MM.1S (cell line): ENCODE measurements around the gene PSMC3IP.
A peak's percentile ranks its signal among the peaks of the same experiment; 100 is the strongest.

Source experiments
- DNase-seq: peaks from one replicate; pipeline ENCODE4 v3.0.0-alpha.2; 2015
- H2AFZ ChIP-seq: fragments of 300-600 bp; sonication (generic); 2 replicates; pipeline ENCODE4 v1.6.0; 2016; ENCODE audit warnings: antibody characterized with exemption, low read length
- H3F3A ChIP-seq: fragments of 300-600 bp; sonication (generic); 2 replicates; pipeline ENCODE4 v1.6.1; 2016; ENCODE audit warnings: mild to moderate bottlenecking, antibody characterized with exemption, low read length, moderate library complexity, mixed read lengths; ENCODE audit not compliant: insufficient read depth
- H3K27ac ChIP-seq: fragments of 300-600 bp; sonication (generic); 2 replicates; pipeline ENCODE4 v1.5.1; 2016; ENCODE audit warnings: mild to moderate bottlenecking, low read length
- H3K27me3 ChIP-seq: fragments of 300-600 bp; sonication (generic); replicated peaks from 2 replicates; pipeline ENCODE4 v1.6.0; 2016; ENCODE audit warnings: low read length; ENCODE audit not compliant: insufficient read depth
- H3K36me3 ChIP-seq: fragments of 300-600 bp; sonication (generic); replicated peaks from 2 replicates; pipeline ENCODE4 v1.6.1; 2016; ENCODE audit warnings: mild to moderate bottlenecking, low read length, mixed read lengths; ENCODE audit not compliant: insufficient read depth
- H3K4me1 ChIP-seq: fragments of 300-600 bp; sonication (generic); 2 replicates; pipeline ENCODE4 v1.6.1; 2016; ENCODE audit warnings: low read length, mixed read lengths
- H3K4me2 ChIP-seq: fragments of 300-600 bp; sonication (generic); 2 replicates; pipeline ENCODE4 v1.6.0; 2016; ENCODE audit warnings: low read depth, low read length
- H3K4me3 ChIP-seq: fragments of 300-600 bp; sonication (generic); 2 replicates; pipeline ENCODE4 v1.5.1; 2016; ENCODE audit warnings: low read length, mixed read lengths
- H3K79me2 ChIP-seq: fragments of 300-600 bp; sonication (generic); 2 replicates; pipeline ENCODE4 v1.6.1; 2016; ENCODE audit warnings: mixed run types, low read length, mixed read lengths
- H3K9ac ChIP-seq: fragments of 300-600 bp; sonication (generic); 2 replicates; pipeline ENCODE4 v1.6.1; 2016; ENCODE audit warnings: low read length, mixed read lengths
- H3K9me2 ChIP-seq: fragments of 300-600 bp; sonication (generic); replicated peaks from 2 replicates; pipeline ENCODE4 v1.6.1; 2016; ENCODE audit warnings: mild to moderate bottlenecking, low read length, mixed read lengths; ENCODE audit not compliant: insufficient read depth
- H3K9me3 ChIP-seq: fragments of 300-600 bp; sonication (generic); replicated peaks from 2 replicates; pipeline ENCODE4 v1.6.1; 2016; ENCODE audit warnings: mild to moderate bottlenecking, low read length, mixed read lengths; ENCODE audit not compliant: insufficient read depth
- H4K20me1 ChIP-seq: fragments of 300-600 bp; sonication (generic); 2 replicates; pipeline ENCODE4 v1.6.1; 2016; ENCODE audit warnings: mild to moderate bottlenecking, low read length, moderate library complexity, mixed read lengths; ENCODE audit not compliant: insufficient read depth
- CTCF ChIP-seq: fragments of 300-600 bp; sonication (generic); IDR thresholded peaks from 2 replicates; pipeline ENCODE4 v1.5.1; 2016; ENCODE audit warnings: antibody characterized with exemption, low read length, mixed read lengths
- EZH2 ChIP-seq: fragments of 300-600 bp; sonication (generic); optimal IDR thresholded peaks from 2 replicates; pipeline ENCODE3; 2017; ENCODE audit warnings: low read depth, mild to moderate bottlenecking, antibody characterized with exemption, low read length, mixed read lengths
- EZH2phosphoT487 ChIP-seq: fragments of 300-600 bp; sonication (generic); IDR thresholded peaks from 2 replicates; pipeline ENCODE4 v1.6.1; 2018; ENCODE audit warnings: antibody characterized with exemption, low read length

Gene PSMC3IP

GRCh38 chr17:42531455-42532354 lies 45.8 kb downstream of the PSMC3IP start:
- DNase-seq = peak; percentile 68
- Histone ChIP-seq H3K27me3 (no peaks in the 10 kb centered on the region), H4K20me1 (no peaks in the 10 kb centered on the region), H3K4me2 (peak overlapping the region; percentile 38; the same call in 1 of the 2 replicates), H3K79me2 (peaks cover 6% of the 10 kb centered on the region), H3F3A (peaks cover 24% of the 10 kb centered on the region), H3K9me2 (no peaks in the 10 kb centered on the region), H3K9ac (no peak overlapping the region), H2AFZ (peak overlapping the region; percentile 70; the same call in 1 of the 2 replicates), H3K4me1 (peaks cover 29% of the 10 kb centered on the region), H3K4me3 (peak overlapping the region; percentile 50; the same call in 1 of the 2 replicates), H3K9me3 (no peaks in the 10 kb centered on the region), H3K27ac (peak overlapping the region; percentile 23; the same call in 1 of the 2 replicates), H3K36me3 (no peaks in the 10 kb centered on the region)
- TF ChIP-seq CTCF (peak; percentile 43), EZH2phosphoT487 (no peak), EZH2 (no peak)

GRCh38 chr17:42530952-42531454 lies 46.5 kb downstream of the PSMC3IP start:
- Histone ChIP-seq H3K9me2 (no peaks in the 10 kb centered on the region), H3K9ac (no peak overlapping the region), H3K79me2 (0 out of 2 replicates have a peak, but pooled peaks cover 4% of the 10 kb centered on the region), H3K27ac (peak overlapping the region; percentile 41; the same call in 1 of the 2 replicates), H3K36me3 (no peaks in the 10 kb centered on the region), H3K27me3 (no peaks in the 10 kb centered on the region), H3F3A (peaks cover 22% of the 10 kb centered on the region), H3K9me3 (no peaks in the 10 kb centered on the region), H3K4me1 (peaks cover 29% of the 10 kb centered on the region), H3K4me3 (no peak overlapping the region), H2AFZ (no peak overlapping the region), H4K20me1 (no peaks in the 10 kb centered on the region), H3K4me2 (0 out of 2 replicates have a peak overlapping the region, but pooled peaks have one; percentile 53)
- no peak for TF ChIP-seq CTCF
- TF ChIP-seq EZH2 = no peak
- no peak for TF ChIP-seq EZH2phosphoT487
- DNase-seq = no peak

GRCh38 chr17:42529061-42529460 lies 48.5 kb downstream of the PSMC3IP start:
- no peaks in the 10 kb centered on the region for H3K36me3 ChIP-seq
- H4K20me1 ChIP-seq = no peaks in the 10 kb centered on the region
- H3K79me2 ChIP-seq = no peaks in the 10 kb centered on the region
- H3K4me2 ChIP-seq = no peak overlapping the region
- DNase-seq = no peak
- no peaks in the 10 kb centered on the region for H3K27me3 ChIP-seq
- H3K27ac ChIP-seq = no peak overlapping the region
- peaks cover 22% of the 10 kb centered on the region for H3K4me1 ChIP-seq
- no peak overlapping the region for H2AFZ ChIP-seq
- H3K9me3 ChIP-seq = no peaks in the 10 kb centered on the region
- TF ChIP-seq EZH2phosphoT487 (no peak), CTCF (no peak), EZH2 (no peak)
- H3K4me3 ChIP-seq = no peak overlapping the region
- peaks cover 22% of the 10 kb centered on the region for H3F3A ChIP-seq
- H3K9ac ChIP-seq = no peak overlapping the region
- H3K9me2 ChIP-seq = no peaks in the 10 kb centered on the region
